ENCODE data around the gene DENND10.
"Not testable (repeated sequence)": the region's sequence is repeated elsewhere in the genome, so short reads cannot be mapped to it uniquely, and the experiment has no call there.

DENND10 gene

DNA sequence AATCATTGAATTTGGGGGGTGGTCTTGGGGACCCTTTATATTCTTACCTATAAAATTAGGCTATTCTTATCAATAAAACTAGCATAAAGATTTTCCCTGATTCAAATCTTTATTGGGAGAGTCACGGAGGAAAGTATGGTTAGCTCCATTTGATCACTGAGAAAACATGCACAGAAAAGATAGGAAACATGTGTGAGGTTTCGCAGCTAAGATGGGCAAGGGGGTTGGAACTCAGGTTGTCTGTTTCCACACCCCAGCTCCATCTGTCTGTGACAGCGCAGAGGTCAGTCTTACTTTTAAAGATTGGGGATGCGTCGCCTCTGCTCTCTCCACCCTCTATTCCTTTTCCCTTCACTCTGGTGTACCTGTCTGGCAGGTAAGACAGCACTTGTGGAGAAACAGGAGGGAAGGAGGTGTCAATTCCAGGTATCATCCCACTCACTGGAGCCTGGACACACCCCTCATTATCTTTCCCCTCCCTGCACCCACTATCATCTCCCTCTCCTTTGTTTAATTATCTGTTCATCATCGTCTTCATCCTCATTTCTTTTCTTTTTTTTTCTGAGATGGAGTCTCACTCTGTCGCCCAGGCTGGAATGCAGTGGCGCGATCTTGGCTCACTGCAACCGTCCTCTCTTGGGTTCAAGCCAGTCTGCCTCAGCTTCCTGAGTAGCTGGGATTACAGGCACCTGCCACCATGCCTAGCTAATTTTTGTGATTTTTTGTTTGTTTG lies 2.4 kb upstream of the DENND10 start:
- Histone ChIP-seq H3K27ac (ENCODE audit: low read depth, low read length) (no peak overlapping the region), H3K36me3 (ENCODE audit: control insufficient read depth, insufficient read depth, low read length) (no peaks in the 10 kb centered on the region), H3K4me1 (ENCODE audit: control insufficient read depth, low read depth, low read length) (no peaks in the 10 kb centered on the region), H3K79me1 (ENCODE audit: low read length) (no peaks in the 10 kb centered on the region), H2AK5ac (ENCODE audit: low read length) (no peak overlapping the region), H3K4ac (ENCODE audit: low read depth, low read length) (no peak overlapping the region), H2BK5ac (ENCODE audit: low read length) (no peak overlapping the region), H3K27me3 (ENCODE audit: insufficient read depth, low read length, poor library complexity) (no peaks in the 10 kb centered on the region), H3K18ac (ENCODE audit: low read length) (no peak overlapping the region), H3K4me2 (ENCODE audit: low read length) (no peak overlapping the region), H3K79me2 (ENCODE audit: control insufficient read depth, insufficient read depth, low read length) (peaks cover 9% of the 10 kb centered on the region), H3K23ac (ENCODE audit: low read length) (no peak overlapping the region), H3K4me3 (ENCODE audit: low read length) (no peak overlapping the region), H3K9ac (ENCODE audit: low read length) (no peak overlapping the region), H2BK15ac (replicated peaks; ENCODE audit: low read depth) (no peak overlapping the region), H4K5ac (ENCODE audit: low read length) (no peak overlapping the region), H2BK120ac (ENCODE audit: low read depth, low read length) (no peak overlapping the region), H3K56ac (ENCODE audit: low read length) (peak overlapping the region; percentile 25), H4K8ac (ENCODE audit: low read depth, low read length) (no peak overlapping the region)
- WGBS (ENCODE audit: extremely low coverage, insufficient coverage, low lambda C conversion rate): no CpG with 5 or more reads among the region's 10 CpGs
- no peak for DNase-seq

DNA sequence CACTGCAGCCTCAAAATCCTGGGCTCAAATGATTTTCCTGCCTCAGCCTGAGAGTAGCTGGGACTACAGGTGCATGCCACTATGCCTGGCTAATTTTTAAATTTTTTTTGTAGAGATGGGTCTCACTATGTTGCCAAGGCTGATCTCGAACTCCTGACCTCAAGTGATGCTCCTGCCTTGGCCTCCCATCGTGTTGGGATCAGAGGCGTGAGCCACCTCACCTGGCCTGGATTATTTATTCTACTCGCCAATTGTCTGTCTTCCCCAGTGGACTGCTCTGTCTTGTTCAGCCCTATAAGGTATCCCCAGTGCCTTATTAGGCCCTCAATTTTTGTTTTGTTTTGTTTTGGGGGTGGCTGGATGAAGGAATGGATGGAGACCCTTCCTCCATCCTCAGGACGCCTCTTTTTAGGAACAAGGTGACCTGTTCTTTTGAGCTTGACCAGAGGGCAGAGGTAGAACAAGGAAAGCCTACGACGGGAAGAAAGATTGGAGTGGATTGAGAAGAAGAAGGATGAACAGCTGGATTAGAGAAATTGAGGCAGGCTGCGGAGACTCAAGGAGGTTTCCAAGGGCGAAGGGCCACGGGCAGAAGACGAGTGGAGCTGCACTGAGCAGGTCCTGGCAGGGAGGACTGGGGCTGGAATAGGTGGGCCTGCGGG lies 541 bp upstream of the DENND10 start:
- H3K79me2 ChIP-seq (ENCODE audit: control insufficient read depth, insufficient read depth, low read length): peaks cover 9% of the 10 kb centered on the region
- H3K56ac ChIP-seq (ENCODE audit: low read length): peak overlapping the region; percentile 26
- no peak overlapping the region for H3K4me3 ChIP-seq (ENCODE audit: low read length)
- no peak overlapping the region for H4K8ac ChIP-seq (ENCODE audit: low read depth, low read length)
- WGBS (ENCODE audit: extremely low coverage, insufficient coverage, low lambda C conversion rate): no CpG with 5 or more reads among the region's 12 CpGs
- no peak overlapping the region for H2BK5ac ChIP-seq (ENCODE audit: low read length)
- H3K4me2 ChIP-seq (ENCODE audit: low read length): no peak overlapping the region
- no peaks in the 10 kb centered on the region for H3K27me3 ChIP-seq (ENCODE audit: insufficient read depth, low read length, poor library complexity)
- H3K23ac ChIP-seq (ENCODE audit: low read length): no peak overlapping the region
- H3K36me3 ChIP-seq (ENCODE audit: control insufficient read depth, insufficient read depth, low read length): no peaks in the 10 kb centered on the region
- no peak overlapping the region for H3K27ac ChIP-seq (ENCODE audit: low read depth, low read length)
- H3K18ac ChIP-seq (ENCODE audit: low read length): no peak overlapping the region
- H3K79me1 ChIP-seq (ENCODE audit: low read length): no peaks in the 10 kb centered on the region
- DNase-seq: no peak
- no peak overlapping the region for H3K4ac ChIP-seq (ENCODE audit: low read depth, low read length)
- H3K4me1 ChIP-seq (ENCODE audit: control insufficient read depth, low read depth, low read length): no peaks in the 10 kb centered on the region
- no peak overlapping the region for H4K5ac ChIP-seq (ENCODE audit: low read length)
- peak overlapping the region; percentile 35 for H3K9ac ChIP-seq (ENCODE audit: low read length)
- H2BK15ac ChIP-seq (replicated peaks; ENCODE audit: low read depth): no peak overlapping the region
- no peak overlapping the region for H2AK5ac ChIP-seq (ENCODE audit: low read length)
- H2BK120ac ChIP-seq (ENCODE audit: low read depth, low read length): no peak overlapping the region

DNA sequence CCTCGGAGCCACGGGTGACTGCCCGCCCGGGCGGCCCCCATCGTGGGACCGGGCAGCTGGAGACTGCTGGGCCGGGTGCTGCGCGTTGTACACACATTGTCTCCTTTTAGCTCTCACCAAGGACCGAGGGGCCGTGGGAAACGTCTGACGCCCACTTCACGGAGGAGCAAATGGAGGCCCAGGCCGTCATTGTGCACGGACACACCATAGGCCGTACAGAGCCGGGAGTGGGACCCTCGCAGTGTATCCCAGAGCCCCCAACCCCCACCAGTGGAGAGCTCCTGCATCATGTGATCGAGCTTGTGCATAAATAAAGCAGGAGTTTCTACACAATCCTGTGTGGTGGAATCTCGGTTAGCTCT lies 722 bp downstream of the DENND10 start:
- Histone ChIP-seq H4K5ac (ENCODE audit: low read length) (no peak overlapping the region), H3K9ac (ENCODE audit: low read length) (peak overlapping the region; percentile 76), H3K4ac (ENCODE audit: low read depth, low read length) (peak overlapping the region; percentile 98), H3K18ac (ENCODE audit: low read length) (peak overlapping the region; percentile 99), H3K23ac (ENCODE audit: low read length) (no peak overlapping the region), H3K79me1 (ENCODE audit: low read length) (no peaks in the 10 kb centered on the region), H2BK5ac (ENCODE audit: low read length) (no peak overlapping the region), H3K56ac (ENCODE audit: low read length) (peak overlapping the region; percentile 96), H4K8ac (ENCODE audit: low read depth, low read length) (no peak overlapping the region), H3K4me3 (ENCODE audit: low read length) (peak overlapping the region; percentile 89), H3K4me2 (ENCODE audit: low read length) (peak overlapping the region; percentile 84), H2AK5ac (ENCODE audit: low read length) (no peak overlapping the region), H3K27ac (ENCODE audit: low read depth, low read length) (no peak overlapping the region), H2BK120ac (ENCODE audit: low read depth, low read length) (no peak overlapping the region), H3K36me3 (ENCODE audit: control insufficient read depth, insufficient read depth, low read length) (no peaks in the 10 kb centered on the region), H3K4me1 (ENCODE audit: control insufficient read depth, low read depth, low read length) (no peaks in the 10 kb centered on the region), H3K27me3 (ENCODE audit: insufficient read depth, low read length, poor library complexity) (no peaks in the 10 kb centered on the region), H2BK15ac (replicated peaks; ENCODE audit: low read depth) (no peak overlapping the region), H3K79me2 (ENCODE audit: control insufficient read depth, insufficient read depth, low read length) (peaks cover 9% of the 10 kb centered on the region)
- no CpG with 5 or more reads among the region's 22 CpGs for WGBS (ENCODE audit: extremely low coverage, insufficient coverage, low lambda C conversion rate)
- peak; percentile 31 for DNase-seq

DNA sequence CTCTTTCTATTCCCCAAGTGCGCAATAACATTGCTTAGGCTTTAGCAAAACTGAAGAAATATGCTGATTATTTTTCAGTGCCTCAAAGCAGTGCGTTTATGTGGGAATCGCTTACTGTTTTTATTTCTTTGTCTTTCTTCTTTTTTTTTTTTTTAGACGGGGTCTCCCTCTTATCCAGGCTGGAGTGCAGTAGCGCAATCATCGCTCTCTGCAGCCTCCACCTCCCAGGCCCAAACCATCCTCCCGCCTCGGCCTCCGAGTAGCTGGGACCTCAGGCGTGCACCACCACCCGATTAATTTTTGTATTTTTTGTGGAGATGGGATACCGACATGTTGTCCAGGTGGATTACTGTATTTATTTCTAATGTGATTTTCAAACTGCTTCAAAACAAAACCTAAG lies 1.2 kb downstream of the DENND10 start:
- no peak overlapping the region for H3K56ac ChIP-seq (ENCODE audit: low read length)
- no peak overlapping the region for H2AK5ac ChIP-seq (ENCODE audit: low read length)
- no peaks in the 10 kb centered on the region for H3K27me3 ChIP-seq (ENCODE audit: insufficient read depth, low read length, poor library complexity)
- no peak overlapping the region for H2BK15ac ChIP-seq (replicated peaks; ENCODE audit: low read depth)
- no peak overlapping the region for H2BK5ac ChIP-seq (ENCODE audit: low read length)
- no peak overlapping the region for H3K18ac ChIP-seq (ENCODE audit: low read length)
- H3K9ac ChIP-seq (ENCODE audit: low read length): peak overlapping the region; percentile 76
- no peak overlapping the region for H3K23ac ChIP-seq (ENCODE audit: low read length)
- no peak overlapping the region for H3K4me3 ChIP-seq (ENCODE audit: low read length)
- no peak overlapping the region for H3K27ac ChIP-seq (ENCODE audit: low read depth, low read length)
- no peaks in the 10 kb centered on the region for H3K36me3 ChIP-seq (ENCODE audit: control insufficient read depth, insufficient read depth, low read length)
- no peak overlapping the region for H3K4ac ChIP-seq (ENCODE audit: low read depth, low read length)
- H2BK120ac ChIP-seq (ENCODE audit: low read depth, low read length): no peak overlapping the region
- H3K4me1 ChIP-seq (ENCODE audit: control insufficient read depth, low read depth, low read length): no peaks in the 10 kb centered on the region
- H3K4me2 ChIP-seq (ENCODE audit: low read length): no peak overlapping the region
- WGBS (ENCODE audit: extremely low coverage, insufficient coverage, low lambda C conversion rate): no CpG with 5 or more reads among the region's 12 CpGs
- DNase-seq: no peak
- H3K79me1 ChIP-seq (ENCODE audit: low read length): no peaks in the 10 kb centered on the region
- no peak overlapping the region for H4K8ac ChIP-seq (ENCODE audit: low read depth, low read length)
- H4K5ac ChIP-seq (ENCODE audit: low read length): no peak overlapping the region
- H3K79me2 ChIP-seq (ENCODE audit: control insufficient read depth, insufficient read depth, low read length): peaks cover 9% of the 10 kb centered on the region

DNA sequence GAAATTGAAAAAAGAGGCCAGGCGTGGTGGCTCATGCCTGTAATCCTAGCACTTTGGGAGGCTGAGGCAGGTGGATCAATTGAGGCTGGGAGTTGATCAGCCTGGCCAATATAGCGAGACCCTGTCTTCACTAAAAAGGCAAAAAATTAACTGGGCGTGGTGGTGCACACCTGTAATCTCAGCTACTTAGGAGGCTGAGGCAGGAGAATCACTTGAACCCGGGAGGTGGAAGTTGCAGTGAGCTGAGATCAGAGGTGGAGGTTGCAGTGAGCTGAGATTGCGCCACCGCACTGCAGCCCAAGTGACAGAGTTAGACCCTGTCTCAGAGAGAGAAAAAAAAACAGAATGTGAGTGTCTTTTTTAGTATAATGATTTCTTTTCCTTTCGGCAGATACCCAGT lies 2.0 kb downstream of the DENND10 start:
- not testable (repeated sequence) for H4K8ac ChIP-seq (ENCODE audit: low read depth, low read length); H3K4me2 ChIP-seq (ENCODE audit: low read length); H3K27me3 ChIP-seq (ENCODE audit: insufficient read depth, low read length, poor library complexity); H3K9ac ChIP-seq (ENCODE audit: low read length); H2BK15ac ChIP-seq (replicated peaks; ENCODE audit: low read depth); H3K79me2 ChIP-seq (ENCODE audit: control insufficient read depth, insufficient read depth, low read length); DNase-seq; H2AK5ac ChIP-seq (ENCODE audit: low read length); H3K56ac ChIP-seq (ENCODE audit: low read length); H4K5ac ChIP-seq (ENCODE audit: low read length); H3K4me1 ChIP-seq (ENCODE audit: control insufficient read depth, low read depth, low read length); H3K23ac ChIP-seq (ENCODE audit: low read length); H3K4me3 ChIP-seq (ENCODE audit: low read length); H3K36me3 ChIP-seq (ENCODE audit: control insufficient read depth, insufficient read depth, low read length); H2BK5ac ChIP-seq (ENCODE audit: low read length); H3K79me1 ChIP-seq (ENCODE audit: low read length); H3K4ac ChIP-seq (ENCODE audit: low read depth, low read length); H3K18ac ChIP-seq (ENCODE audit: low read length); H3K27ac ChIP-seq (ENCODE audit: low read depth, low read length); H2BK120ac ChIP-seq (ENCODE audit: low read depth, low read length)
- no CpG with 5 or more reads among the region's 7 CpGs for WGBS (ENCODE audit: extremely low coverage, insufficient coverage, low lambda C conversion rate)
